CD4-positive, alpha-beta memory T cell (primary cell): ENCODE measurements around the gene PWWP2B. TPM values are rescaled to one million over a fixed set of nuclear protein-coding genes. Genes with fewer than 3 reads are reported as not detected.

Experiments
- CTCF ChIA-PET: fragments of 350-600 bp; sonication (Branson Sonifier 250); formaldehyde crosslinking; loops from one replicate; lab custom pipeline; 2021; ENCODE audit warnings: inconsistent platforms; ENCODE audit not compliant: partially characterized antibody; lab: Charles Lee
- POLR2A ChIA-PET: fragments of 350-600 bp; sonication (Branson Sonifier 250); formaldehyde crosslinking; loops from one replicate; lab custom pipeline; 2021; ENCODE audit not compliant: partially characterized antibody; lab: Charles Lee
- DNase-seq, 5 donors: peaks; one replicate each; pipeline versions ENCODE4 v3.0.0 to v3.0.0-alpha.2; 2020 to 2022; ENCODE audit warnings: mixed read lengths in 1 of 5
- H3K27ac ChIP-seq: one replicate; pipeline ENCODE4 v1.7.0; 2013; ENCODE audit warnings: low read depth, low read length
- H3K27me3 ChIP-seq: 2 replicates; pipeline ENCODE4 v1.7.0; 2013; ENCODE audit warnings: mild to moderate bottlenecking, low read length, moderate library complexity; ENCODE audit not compliant: insufficient read depth
- H3K36me3 ChIP-seq: 2 replicates; pipeline ENCODE4 v1.7.0; 2013; ENCODE audit warnings: mild to moderate bottlenecking, low read length, moderate library complexity; ENCODE audit not compliant: insufficient read depth
- H3K4me1 ChIP-seq: 2 replicates; pipeline ENCODE4 v1.7.0; 2013; ENCODE audit warnings: mild to moderate bottlenecking, low read length, moderate library complexity; ENCODE audit not compliant: insufficient read depth
- H3K4me3 ChIP-seq, 2 donors: one replicate each; pipeline ENCODE4 v1.7.0; 2013; ENCODE audit warnings: low read length in 2 of 2, mild to moderate bottlenecking in 1 of 2
- H3K9me3 ChIP-seq, 2 donors: one replicate each; pipeline ENCODE4 v1.7.0; 2013; ENCODE audit warnings: low read length in 2 of 2, control low read depth in 1 of 2; ENCODE audit not compliant: control insufficient read depth in 1 of 2
- H3K27ac Mint-ChIP-seq, 7 donors: one replicate each; pipeline ENCODE4 v1.8.0; 2020 to 2021; ENCODE audit warnings: mixed read lengths in 7 of 7, mild to moderate bottlenecking in 6 of 7, inconsistent platforms in 3 of 7, moderate library complexity in 3 of 7
- H3K27me3 Mint-ChIP-seq, 2 donors: one replicate each; pipeline ENCODE4 v1.8.0; 2020 to 2021; ENCODE audit warnings: mixed read lengths in 2 of 2
- H3K36me3 Mint-ChIP-seq, 2 donors: one replicate each; pipeline ENCODE4 v1.8.0; 2020 to 2021; ENCODE audit warnings: mixed read lengths in 2 of 2, inconsistent platforms in 1 of 2, mild to moderate bottlenecking in 1 of 2
- H3K4me1 Mint-ChIP-seq, 4 donors: one replicate each; pipeline ENCODE4 v1.8.0; 2020 to 2021; ENCODE audit warnings: mixed read lengths in 4 of 4, mild to moderate bottlenecking in 1 of 4
- H3K4me3 Mint-ChIP-seq, 8 donors: one replicate each; pipeline ENCODE4 v1.8.0; 2020 to 2021; ENCODE audit warnings: mixed read lengths in 8 of 8, mild to moderate bottlenecking in 7 of 8, moderate library complexity in 6 of 8, inconsistent platforms in 3 of 8
- H3K9me3 Mint-ChIP-seq, 8 donors: one replicate each; pipeline ENCODE4 v1.8.0; 2020 to 2021; ENCODE audit warnings: mixed read lengths in 8 of 8, mild to moderate bottlenecking in 5 of 8, inconsistent platforms in 3 of 8, moderate library complexity in 1 of 8
- intact Hi-C: fragments of 100-400 bp; cut with micrococcal nuclease; formaldehyde crosslinking; loops from one replicate; pipeline ENCODE4 v1.15.1; 2023
- polyA plus RNA-seq, 2 donors: library from polyadenylated mRNA; unstranded; fragments of 300-500 nt; fragmentation: Illumina TruSeq; gene quantifications; one replicate each; pipeline ENCODE4 v1.2.3, GENCODE V29; 2021
- total RNA-seq, 2 experiments: library from RNA; stranded (reverse); gene quantifications; one replicate each; pipeline ENCODE4 v1.2.3, GENCODE V29; 2021

PWWP2B gene
- total and polyA plus RNA-seq, 4 experiments from 2014 or later = 0.92 to 9.9 (median 6.3) TPM

DNA sequence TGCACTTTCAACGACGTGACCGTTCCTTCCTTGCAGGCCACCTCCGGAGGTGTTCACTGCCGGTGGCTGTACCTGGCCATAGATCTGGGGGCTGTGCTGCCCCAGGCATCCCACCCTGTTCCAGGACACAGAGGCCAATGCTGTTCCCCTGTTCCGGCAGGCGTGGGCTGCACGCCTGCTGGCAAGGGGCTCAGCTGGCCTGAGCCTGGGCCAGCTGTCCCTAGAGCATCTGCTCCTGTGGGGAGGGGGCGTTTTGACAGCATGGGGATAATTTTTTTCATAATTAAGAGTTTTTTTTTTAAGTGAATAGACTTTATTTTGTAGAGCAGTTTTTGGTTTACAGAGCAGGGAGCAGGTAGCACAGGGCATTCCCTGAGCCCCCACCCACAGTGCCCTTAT is 28.8 kb downstream of the PWWP2B start:
- H3K9me3 Mint-ChIP-seq = no peaks in the 10 kb centered on the region
- DNase-seq = no peak
- H3K27ac ChIP-seq = no peak overlapping the region
- H3K27ac Mint-ChIP-seq = peak overlapping the region in 1 of 7 donors; percentile 65
- H3K9me3 ChIP-seq = no peaks in the 10 kb centered on the region
- H3K4me1 Mint-ChIP-seq = peaks cover 5 to 32% (median 15%) of the 10 kb centered on the region in 4 donors
- H3K4me3 Mint-ChIP-seq = no peak overlapping the region
- POLR2A ChIA-PET = no interaction called here
- H3K4me3 ChIP-seq = no peak overlapping the region
- no peaks in the 10 kb centered on the region for H3K36me3 ChIP-seq
- H3K27me3 ChIP-seq = no peaks in the 10 kb centered on the region
- CTCF ChIA-PET = no interaction called here
- intact Hi-C loops = no loop called here
- H3K4me1 ChIP-seq = peaks cover 12% of the 10 kb centered on the region
- H3K36me3 Mint-ChIP-seq = peaks cover 0 to 1% of the 10 kb centered on the region in 2 donors
- H3K27me3 Mint-ChIP-seq = no peaks in the 10 kb centered on the region

DNA sequence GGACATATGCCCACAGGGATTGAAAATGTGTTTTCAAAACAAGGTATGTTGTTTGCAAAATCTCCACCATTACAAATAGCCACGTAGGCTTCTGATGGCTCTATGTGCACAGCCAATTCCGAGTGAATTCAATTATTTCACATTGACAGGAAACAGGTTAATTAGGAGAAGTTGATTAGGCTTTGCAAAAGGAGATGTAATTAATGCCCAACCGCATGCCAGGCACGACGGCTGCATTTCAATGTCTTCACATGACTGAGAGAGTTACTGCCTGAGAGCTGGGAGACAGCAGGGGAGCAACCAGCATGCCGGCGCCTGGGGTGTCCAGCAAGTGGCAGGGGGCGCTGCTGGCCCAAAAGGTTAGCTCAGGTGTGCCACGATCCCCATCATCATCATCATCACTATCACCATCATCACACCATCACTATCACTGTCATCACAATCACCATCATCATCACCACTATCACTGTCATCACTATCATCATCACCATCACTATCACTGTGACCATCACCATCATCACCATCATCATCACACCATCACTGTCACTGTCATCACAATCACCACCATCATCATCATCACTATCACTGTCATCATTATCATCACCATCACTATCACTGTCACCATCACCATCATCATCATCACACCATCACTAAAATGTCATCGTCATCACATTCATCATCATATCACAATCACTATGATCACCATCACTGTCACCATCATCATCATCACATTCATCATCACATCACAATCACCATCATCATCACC is 30.2 kb downstream of the PWWP2B start:
- intact Hi-C loops = no loop called here
- no peaks in the 10 kb centered on the region for H3K36me3 ChIP-seq
- Mint-ChIP-seq H3K27ac (no peak overlapping the region), H3K4me1 (peaks cover 5 to 18% (median 15%) of the 10 kb centered on the region in 4 donors), H3K4me3 (no peak overlapping the region), H3K9me3 (no peaks in the 10 kb centered on the region), H3K27me3 (no peaks in the 10 kb centered on the region), H3K36me3 (peaks cover 0 to 1% of the 10 kb centered on the region in 2 donors)
- no peak for DNase-seq
- CTCF ChIA-PET = no interaction called here
- POLR2A ChIA-PET = no interaction called here
- no peaks in the 10 kb centered on the region for H3K9me3 ChIP-seq
- H3K4me3 ChIP-seq = no peak overlapping the region
- no peak overlapping the region for H3K27ac ChIP-seq
- no peaks in the 10 kb centered on the region for H3K4me1 ChIP-seq
- H3K27me3 ChIP-seq = no peaks in the 10 kb centered on the region

DNA sequence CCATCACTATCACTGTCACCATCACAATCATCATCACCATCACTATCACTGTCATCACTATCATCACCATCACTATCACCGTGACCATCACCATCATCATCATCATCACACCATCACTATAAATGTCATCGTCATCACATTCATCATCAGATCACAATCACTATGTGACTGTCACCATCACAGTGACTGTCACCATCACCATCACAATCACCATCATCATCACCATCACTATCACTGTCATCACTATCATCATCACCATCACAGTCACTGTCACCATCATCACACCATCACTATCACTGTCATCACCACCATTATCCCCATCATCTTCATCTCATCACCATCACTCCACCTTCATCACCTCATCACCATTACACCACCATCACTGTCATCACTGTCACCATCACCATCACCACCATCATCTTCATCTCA is 31.0 kb downstream of the PWWP2B start:
- Histone ChIP-seq H3K36me3 (no peaks in the 10 kb centered on the region), H3K27me3 (no peaks in the 10 kb centered on the region), H3K9me3 (no peaks in the 10 kb centered on the region), H3K27ac (no peak overlapping the region), H3K4me1 (no peaks in the 10 kb centered on the region), H3K4me3 (no peak overlapping the region)
- ChIA-PET POLR2A (no interaction called here), CTCF (no interaction called here)
- Mint-ChIP-seq H3K4me3 (no peak overlapping the region), H3K36me3 (peaks cover 0 to under 1% of the 10 kb centered on the region in 2 donors), H3K27me3 (no peaks in the 10 kb centered on the region), H3K9me3 (no peaks in the 10 kb centered on the region), H3K4me1 (peaks cover 5 to 12% (median 11%) of the 10 kb centered on the region in 4 donors), H3K27ac (no peak overlapping the region)
- intact Hi-C loops = no loop called here
- no peak for DNase-seq

DNA sequence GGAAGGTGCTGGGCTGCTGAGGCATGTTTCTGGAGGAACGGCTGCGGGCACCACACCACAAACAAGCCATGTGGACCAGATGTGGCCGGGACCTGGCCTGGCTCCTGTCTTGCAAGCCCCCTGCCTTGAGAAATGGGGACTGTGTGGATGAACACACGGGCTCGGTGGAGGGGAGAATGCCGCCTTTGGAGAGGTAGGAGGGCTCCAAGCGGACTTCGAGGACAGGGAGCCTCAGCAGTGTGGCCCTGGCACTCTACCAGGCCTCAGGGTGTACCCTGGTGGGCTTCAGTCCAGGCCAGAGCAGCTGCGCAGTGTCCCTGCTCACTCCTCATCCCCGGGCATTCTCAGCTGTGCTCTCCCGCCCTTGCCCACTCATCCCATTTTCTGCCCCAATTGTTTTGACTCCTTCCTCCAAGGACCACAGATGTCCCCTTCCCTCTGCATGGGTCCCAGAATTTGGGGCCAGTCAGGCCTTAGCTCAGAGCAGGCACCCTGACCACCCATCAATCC is 31.5 kb downstream of the PWWP2B start:
- H3K27ac ChIP-seq = no peak overlapping the region
- no peaks in the 10 kb centered on the region for H3K36me3 ChIP-seq
- H3K4me3 ChIP-seq = no peak overlapping the region
- POLR2A ChIA-PET = no interaction called here
- Mint-ChIP-seq H3K4me3 (no peak overlapping the region), H3K9me3 (no peaks in the 10 kb centered on the region), H3K27ac (no peak overlapping the region), H3K36me3 (no peaks in the 10 kb centered on the region), H3K4me1 (peaks cover 4 to 8% (median 6%) of the 10 kb centered on the region in 4 donors), H3K27me3 (no peaks in the 10 kb centered on the region)
- no peaks in the 10 kb centered on the region for H3K27me3 ChIP-seq
- no peaks in the 10 kb centered on the region for H3K9me3 ChIP-seq
- no peak for DNase-seq
- intact Hi-C loops = no loop called here
- H3K4me1 ChIP-seq = no peaks in the 10 kb centered on the region
- CTCF ChIA-PET = no interaction called here

DNA sequence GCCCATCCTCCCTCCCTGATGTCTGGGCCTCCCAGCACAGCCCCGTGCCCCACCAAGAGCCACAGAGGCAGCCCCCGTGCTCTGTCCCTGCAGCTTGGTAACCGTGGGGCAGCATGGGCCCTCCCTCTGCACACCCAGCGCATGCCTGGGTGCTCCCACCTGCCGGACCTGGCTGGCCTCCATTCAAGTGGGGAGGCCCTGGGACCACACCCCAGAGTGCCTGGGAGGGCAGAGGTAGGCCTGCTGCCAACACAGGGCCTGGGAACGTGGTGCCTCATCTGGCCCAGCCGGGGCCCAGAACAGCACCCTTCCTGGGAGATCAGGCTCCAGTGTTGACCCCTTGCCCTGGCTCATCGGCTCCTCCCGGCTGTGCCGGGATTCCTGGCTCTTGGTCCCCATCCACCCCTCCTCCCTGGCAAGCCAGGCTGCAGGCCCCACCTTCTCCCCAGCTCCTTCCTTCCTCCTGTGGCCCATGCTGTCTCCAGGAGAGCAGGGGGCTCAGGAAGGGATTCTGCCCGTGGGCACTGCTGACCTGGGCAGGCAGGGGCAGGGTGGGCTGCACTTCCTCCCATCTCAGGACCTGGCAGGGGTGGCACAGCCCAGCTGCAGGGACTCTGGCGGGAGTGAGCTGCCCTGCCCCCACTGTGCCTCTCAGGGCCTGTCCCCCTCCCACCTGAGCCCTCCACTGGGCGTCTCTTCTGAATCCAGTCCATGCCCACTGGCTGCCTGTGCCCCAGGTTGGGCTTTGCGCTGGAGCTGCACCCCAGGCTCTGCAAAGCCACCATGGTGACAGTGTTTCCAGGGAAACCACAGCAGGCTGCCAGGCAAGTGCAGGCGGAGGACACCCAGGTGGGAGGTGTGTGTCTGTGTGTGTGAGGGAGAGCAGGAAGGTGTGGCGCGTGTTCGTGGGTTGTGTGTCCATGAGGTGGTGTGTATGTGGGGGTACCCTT is 32.6 kb downstream of the PWWP2B start:
- Histone ChIP-seq H3K36me3 (no peaks in the 10 kb centered on the region), H3K4me1 (peaks cover 5% of the 10 kb centered on the region), H3K9me3 (no peaks in the 10 kb centered on the region), H3K27me3 (no peaks in the 10 kb centered on the region), H3K27ac (no peak overlapping the region), H3K4me3 (no peak overlapping the region)
- peaks cover 8 to 10% (median 9%) of the 10 kb centered on the region in 4 donors for H3K4me1 Mint-ChIP-seq
- H3K4me3 Mint-ChIP-seq = peak overlapping the region in 1 of 8 donors; percentile 21
- POLR2A ChIA-PET = no interaction called here
- no peaks in the 10 kb centered on the region for H3K9me3 Mint-ChIP-seq
- intact Hi-C loops = no loop called here
- H3K27ac Mint-ChIP-seq = peak overlapping the region in 3 of 7 donors; percentile 5 to 65 (median 7)
- no peaks in the 10 kb centered on the region for H3K36me3 Mint-ChIP-seq
- no peak for DNase-seq
- CTCF ChIA-PET = no interaction called here
- no peaks in the 10 kb centered on the region for H3K27me3 Mint-ChIP-seq

DNA sequence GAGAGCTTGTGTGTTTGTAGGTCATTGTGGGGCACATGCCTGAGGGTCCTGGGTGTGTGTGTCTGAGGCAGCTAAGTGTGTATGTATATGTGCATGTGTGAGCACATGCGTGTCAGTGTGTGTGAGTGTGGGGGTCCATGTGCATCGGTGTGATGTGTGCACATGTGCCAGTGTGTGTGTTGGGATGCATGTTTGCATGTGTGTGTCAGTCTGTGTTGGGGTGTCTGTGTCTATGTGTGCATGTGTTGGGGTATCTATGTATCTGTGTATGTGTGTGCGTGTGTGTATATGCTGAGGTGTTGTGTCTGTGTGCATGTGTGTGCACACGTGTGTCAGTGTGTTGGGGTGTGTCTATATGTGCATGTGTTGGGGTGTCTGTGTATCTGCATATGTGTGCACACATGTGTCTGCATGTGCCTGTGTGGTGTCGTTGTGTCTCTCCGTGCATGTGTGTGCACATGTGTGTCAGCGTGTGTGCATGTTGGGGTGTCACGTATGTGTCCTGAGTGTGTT is 33.3 kb downstream of the PWWP2B start:
- H3K4me3 Mint-ChIP-seq = peak overlapping the region in 1 of 8 donors; percentile 21
- ChIA-PET CTCF (no interaction called here), POLR2A (no interaction called here)
- H3K9me3 Mint-ChIP-seq = no peaks in the 10 kb centered on the region
- peaks cover 5% of the 10 kb centered on the region for H3K4me1 ChIP-seq
- DNase-seq = no peak
- H3K27ac ChIP-seq = no peak overlapping the region
- H3K36me3 Mint-ChIP-seq = no peaks in the 10 kb centered on the region
- H3K27me3 Mint-ChIP-seq = no peaks in the 10 kb centered on the region
- H3K9me3 ChIP-seq = no peaks in the 10 kb centered on the region
- peak overlapping the region in 6 of 7 donors; percentile 5 to 65 (median 17) for H3K27ac Mint-ChIP-seq
- no peak overlapping the region for H3K4me3 ChIP-seq
- H3K27me3 ChIP-seq = no peaks in the 10 kb centered on the region
- intact Hi-C loops = no loop called here
- H3K4me1 Mint-ChIP-seq = peaks cover 8 to 10% (median 9%) of the 10 kb centered on the region in 4 donors
- H3K36me3 ChIP-seq = no peaks in the 10 kb centered on the region

DNA sequence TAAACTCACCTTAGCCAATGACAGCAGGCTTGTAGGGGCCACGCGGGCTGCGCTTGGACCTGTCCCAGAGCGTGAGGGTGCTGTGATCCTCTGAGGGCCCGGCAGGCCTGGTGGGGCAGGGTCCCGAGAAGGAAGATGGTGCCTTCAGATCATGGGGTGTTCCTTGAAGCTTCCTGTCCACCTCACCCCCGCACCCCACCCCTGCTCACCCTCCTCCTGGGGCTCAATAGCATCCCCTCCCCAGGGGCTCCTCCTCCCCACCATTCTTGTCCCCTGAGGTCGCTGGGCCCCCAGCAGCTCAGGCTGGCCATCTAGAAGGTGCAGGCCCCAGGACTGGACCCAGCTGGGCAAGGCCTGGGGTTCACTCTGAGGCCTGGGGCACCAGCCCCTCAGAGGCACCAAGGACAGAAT is 33.9 kb downstream of the PWWP2B start:
- no peak overlapping the region for H3K4me3 Mint-ChIP-seq
- no peak overlapping the region for H3K4me3 ChIP-seq
- H3K9me3 ChIP-seq = no peaks in the 10 kb centered on the region
- H3K4me1 ChIP-seq = peaks cover 5% of the 10 kb centered on the region
- ChIA-PET POLR2A (no interaction called here), CTCF (no interaction called here)
- H3K27me3 ChIP-seq = no peaks in the 10 kb centered on the region
- no peaks in the 10 kb centered on the region for H3K36me3 Mint-ChIP-seq
- no peaks in the 10 kb centered on the region for H3K36me3 ChIP-seq
- peak overlapping the region in 1 of 7 donors; percentile 7 for H3K27ac Mint-ChIP-seq
- no peak for DNase-seq
- H3K9me3 Mint-ChIP-seq = no peaks in the 10 kb centered on the region
- no peaks in the 10 kb centered on the region for H3K27me3 Mint-ChIP-seq
- peaks cover 8 to 10% (median 9%) of the 10 kb centered on the region in 4 donors for H3K4me1 Mint-ChIP-seq
- intact Hi-C loops = no loop called here
- no peak overlapping the region for H3K27ac ChIP-seq
